ENCODE results near the gene UBL5. TPM values are rescaled to one million over a fixed set of nuclear protein-coding genes. Genes with fewer than 3 reads are reported as not detected.

UBL5 gene
- polyA plus RNA-seq, 1 of the 3 experiments (the other 2 are of a cell fraction) = 2,602 TPM

- Histone ChIP-seq H3F3A (replicated peaks; ENCODE audit: insufficient read depth) (no peaks in the 10 kb centered on the region), H3K27ac (ENCODE audit: low read depth in 2 of 2, low read length in 1 of 2) (peak overlapping the region; percentile 60 to 80; a peak in 3 of 4 replicates), H4K20me1 (ENCODE audit: insufficient read depth) (no peaks in the 10 kb centered on the region), H3K27me3 (ENCODE audit: insufficient read depth) (no peaks in the 10 kb centered on the region), H3K4me2 (peak overlapping the region; percentile 61), H3K36me3 (replicated peaks in 1 of 2; ENCODE audit: control insufficient read depth in 1 of 2, insufficient read depth in 2 of 2, low read length in 1 of 2) (no peaks in the 10 kb centered on the region), H2AFZ (ENCODE audit: low read depth) (peak overlapping the region; percentile 75), H3K9me2 (no peaks in the 10 kb centered on the region), H3K79me2 (ENCODE audit: insufficient read depth) (no peaks in the 10 kb centered on the region), H3K4me3 (ENCODE audit: low read depth in 2 of 2, low read length in 1 of 2) (peak overlapping the region; percentile 51 to 64), H3K4me1 (ENCODE audit: control insufficient read depth in 1 of 2, insufficient read depth in 2 of 2, low read depth in 1 of 2, low read length in 1 of 2) (peaks cover 3 to 4% of the 10 kb centered on the region in 2 experiments; a peak in 1 of 4 replicates), H3K9me3 (no peaks in the 10 kb centered on the region), H3K9ac (peak overlapping the region; percentile 68; the same call in 1 of the 2 replicates)
- TF ChIP-seq ZBTB33 (IDR thresholded peaks at IDR 0.05; ENCODE audit: borderline replicate concordance, low read depth) = no peak
- 0 out of 2 replicates have a peak, but pooled peaks have one; percentile 10 for TF ChIP-seq RAD21 (IDR thresholded peaks at IDR 0.05; ENCODE audit: low read length)
- no peak for TF ChIP-seq NRF1 (IDR thresholded peaks at IDR 0.05; ENCODE audit: low read depth, low read length)
- 0 out of 2 replicates have a peak, but pooled peaks have one; percentile 43 for TF ChIP-seq MXI1 (IDR thresholded peaks at IDR 0.05; ENCODE audit: low read depth, low read length)
- TF ChIP-seq PBX3 (IDR thresholded peaks at IDR 0.05) = peak; percentile 14; the same call in 1 of the 2 replicates
- TF ChIP-seq YY1 (IDR thresholded peaks at IDR 0.05; ENCODE audit: low read depth) = no peak
- TF ChIP-seq GATA2 (CRISPR knock-in tag; IDR thresholded peaks at IDR 0.05) = no peak
- no peak for TF ChIP-seq JUND (IDR thresholded peaks at IDR 0.05)
- peak; percentile 90 for TF ChIP-seq CHD2 (IDR thresholded peaks at IDR 0.05; ENCODE audit: low read length, partially characterized antibody)
- no peak for TF ChIP-seq FOXJ3 (CRISPR knock-in tag; IDR thresholded peaks at IDR 0.05)
- TF ChIP-seq MEF2A (IDR thresholded peaks at IDR 0.05; ENCODE audit: borderline replicate concordance, low read depth) = no peak
- TF ChIP-seq GABPA (IDR thresholded peaks at IDR 0.05; ENCODE audit: low read depth) = no peak
- WGBS (ENCODE audit: low lambda C conversion rate) = 2% methylated on average over 47 of the region's 50 CpGs
- ChIA-PET CTCF (interaction anchor here (2.1 kb wide), 1 partner anchor 166 kb away, joined by 13 read pairs; no protein-coding TSS in a partner anchor), POLR2A (no interaction called here)
- DNase-seq = peak; percentile 88
These were observed 36.0 kb upstream of the UBL5 start for GRCh38 chr19:9791552-9792205.
